Suprapubic skin (tissue), 3 donors: ENCODE results near the gene ZNF14.
"Not testable (repeated sequence)": the region's sequence is repeated elsewhere in the genome, so short reads cannot be mapped to it uniquely, and the experiment has no call there.

ENCODE experiments used
- EP300 ChIP-seq: sonication (generic); formaldehyde crosslinking; IDR thresholded peaks from one replicate; pipeline ENCODE4 v1.6.1; 2017; ENCODE audit warnings: antibody characterized with exemption
- POLR2A ChIP-seq, 2 donors: fragments of 450-650 bp; IDR thresholded peaks; one replicate each; pipeline ENCODE4 v1.6.1; 2017; ENCODE audit warnings: antibody characterized with exemption in 2 of 2, mild to moderate bottlenecking in 2 of 2, moderate library complexity in 2 of 2
- TF ChIP-seq, protein P1 (sequence below), 2 donors: fragments of 200-600 bp in 1 of 2; fragments of 450-650 bp in 1 of 2; sonication (generic) in 1 of 2; IDR thresholded peaks; one replicate each; pipeline ENCODE4 v1.5.1; 2016 to 2019; ENCODE audit warnings: antibody characterized with exemption in 2 of 2, mild to moderate bottlenecking in 1 of 2, moderate library complexity in 1 of 2

GRCh38 chr19:19769971-19770370 lies 37.1 kb upstream of the ZNF14 start:
- TF ChIP-seq, protein P1, sequence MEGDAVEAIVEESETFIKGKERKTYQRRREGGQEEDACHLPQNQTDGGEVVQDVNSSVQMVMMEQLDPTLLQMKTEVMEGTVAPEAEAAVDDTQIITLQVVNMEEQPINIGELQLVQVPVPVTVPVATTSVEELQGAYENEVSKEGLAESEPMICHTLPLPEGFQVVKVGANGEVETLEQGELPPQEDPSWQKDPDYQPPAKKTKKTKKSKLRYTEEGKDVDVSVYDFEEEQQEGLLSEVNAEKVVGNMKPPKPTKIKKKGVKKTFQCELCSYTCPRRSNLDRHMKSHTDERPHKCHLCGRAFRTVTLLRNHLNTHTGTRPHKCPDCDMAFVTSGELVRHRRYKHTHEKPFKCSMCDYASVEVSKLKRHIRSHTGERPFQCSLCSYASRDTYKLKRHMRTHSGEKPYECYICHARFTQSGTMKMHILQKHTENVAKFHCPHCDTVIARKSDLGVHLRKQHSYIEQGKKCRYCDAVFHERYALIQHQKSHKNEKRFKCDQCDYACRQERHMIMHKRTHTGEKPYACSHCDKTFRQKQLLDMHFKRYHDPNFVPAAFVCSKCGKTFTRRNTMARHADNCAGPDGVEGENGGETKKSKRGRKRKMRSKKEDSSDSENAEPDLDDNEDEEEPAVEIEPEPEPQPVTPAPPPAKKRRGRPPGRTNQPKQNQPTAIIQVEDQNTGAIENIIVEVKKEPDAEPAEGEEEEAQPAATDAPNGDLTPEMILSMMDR (IDR thresholded peaks at IDR 0.05) = not testable (repeated sequence)
- not testable (repeated sequence) for TF ChIP-seq POLR2A (IDR thresholded peaks at IDR 0.05); EP300
